Uterus (tissue), 4 donors: ENCODE results near the gene ROCK1. TPM values are rescaled to one million over a fixed set of nuclear protein-coding genes. Genes with fewer than 3 reads are reported as not detected.

Experiments
- DNase-seq, 2 donors: peaks; one replicate each; pipeline ENCODE4 v3.0.0-alpha.2; 2019 to 2020
- H3K27ac ChIP-seq, 2 donors: fragments of 200-600 bp; sonication (generic); 1 replicate in 1 of 2; 2 replicates in 1 of 2; pipeline ENCODE4 v1.5.1; 2016 to 2018
- H3K27me3 ChIP-seq, 2 donors: fragments of 200-600 bp; sonication (generic); one replicate each; pipeline ENCODE4 v1.5.1; 2018 to 2019; ENCODE audit warnings: control low read depth in 1 of 2
- H3K36me3 ChIP-seq, 2 donors: fragments of 200-600 bp; sonication (generic); one replicate each; pipeline ENCODE4 v1.5.1; 2019; ENCODE audit warnings: control low read depth in 1 of 2
- H3K4me1 ChIP-seq, 2 donors: fragments of 200-600 bp; sonication (generic); one replicate each; pipeline ENCODE4 v1.5.1; 2018 to 2019; ENCODE audit warnings: control low read depth in 1 of 2
- H3K4me3 ChIP-seq, 2 donors: fragments of 200-600 bp; sonication (generic); 1 replicate in 1 of 2; 2 replicates in 1 of 2; pipeline ENCODE4 v1.5.1; 2018 to 2019; ENCODE audit warnings: mild to moderate bottlenecking in 1 of 2
- H3K9me3 ChIP-seq, 2 donors: fragments of 200-600 bp; sonication (generic); one replicate each; pipeline ENCODE4 v1.5.1; 2019; ENCODE audit warnings: control low read depth in 1 of 2
- CTCF ChIP-seq, 4 experiments: fragments of 200-600 bp in 2 of 4; fragments of 450-650 bp in 2 of 4; sonication (generic) in 2 of 4; IDR thresholded peaks; one replicate each; pipeline ENCODE4 v1.5.1; 2016 to 2019; ENCODE audit warnings: antibody characterized with exemption in 4 of 4, mild to moderate bottlenecking in 2 of 4, moderate library complexity in 1 of 4
- POLR2A ChIP-seq, 2 donors: fragments of 450-650 bp; IDR thresholded peaks; one replicate each; pipeline ENCODE4 v1.6.1; 2016; ENCODE audit warnings: antibody characterized with exemption in 2 of 2, mild to moderate bottlenecking in 1 of 2, moderate library complexity in 1 of 2
- intact Hi-C: fragments of 100-400 bp; cut with DNase I; formaldehyde crosslinking; loops from one replicate; pipeline ENCODE4 v1.15.1; 2023; ENCODE audit warnings: low total_unique reads
- total RNA-seq, 4 donors: library from RNA; depleted of rRNA in 3 of 4; stranded (reverse); fragments of >200 nt in 3 of 4; gene quantifications; one replicate each; pipeline versions ENCODE4 v1.1.0 to v1.2.4, GENCODE V29; 2014 to 2023
- donor health status: DM: yes; HTN: yes; CAD: no.

The ROCK1 gene
- total RNA-seq, 4 donors from 2014 or later = 25.6 to 93.8 (median 52.7) TPM

- no peaks in the 10 kb centered on the region for H3K36me3 ChIP-seq
- intact Hi-C loops = no loop called here
- TF ChIP-seq POLR2A (IDR thresholded peaks at IDR 0.05) = no peak
- no peak for TF ChIP-seq CTCF (IDR thresholded peaks at IDR 0.05)
Observed at GRCh38 chr18:21100146-21100545, 11.5 kb downstream of the ROCK1 start.

GRCh38 chr18:21099442-21099841 is 12.2 kb downstream of the ROCK1 start:
- DNase-seq = no peak
- TF ChIP-seq POLR2A (IDR thresholded peaks at IDR 0.05) (no peak), CTCF (IDR thresholded peaks at IDR 0.05) (no peak)
- Histone ChIP-seq H3K27me3 (no peaks in the 10 kb centered on the region), H3K4me3 (no peak overlapping the region), H3K9me3 (no peaks in the 10 kb centered on the region), H3K36me3 (no peaks in the 10 kb centered on the region), H3K27ac (no peak overlapping the region), H3K4me1 (peaks cover 0 to 3% of the 10 kb centered on the region in 2 donors)
- intact Hi-C loops = no loop called here

More at GRCh38 chr18:21100146-21100545, 11.5 kb downstream of the ROCK1 start:
- Histone ChIP-seq H3K9me3 (no peaks in the 10 kb centered on the region), H3K27me3 (no peaks in the 10 kb centered on the region), H3K4me3 (no peak overlapping the region), H3K4me1 (peaks cover 0 to 3% of the 10 kb centered on the region in 2 donors), H3K27ac (no peak overlapping the region)
- DNase-seq = no peak

- H3K9me3 ChIP-seq = no peaks in the 10 kb centered on the region
- intact Hi-C loops = no loop called here
- H3K4me3 ChIP-seq = no peak overlapping the region
- no peaks in the 10 kb centered on the region for H3K36me3 ChIP-seq
- no peak overlapping the region for H3K27ac ChIP-seq
- H3K4me1 ChIP-seq = peaks cover 0 to 3% of the 10 kb centered on the region in 2 donors
- no peak for DNase-seq
- TF ChIP-seq CTCF (IDR thresholded peaks at IDR 0.05) (no peak), POLR2A (IDR thresholded peaks at IDR 0.05) (no peak)
- no peaks in the 10 kb centered on the region for H3K27me3 ChIP-seq
Observed at GRCh38 chr18:21096760-21097159, 14.9 kb downstream of the ROCK1 start.

GRCh38 chr18:21093133-21093532 is 18.5 kb downstream of the ROCK1 start:
- Histone ChIP-seq H3K4me1 (no peaks in the 10 kb centered on the region), H3K27ac (no peak overlapping the region), H3K4me3 (no peak overlapping the region), H3K27me3 (no peaks in the 10 kb centered on the region), H3K9me3 (no peaks in the 10 kb centered on the region), H3K36me3 (no peaks in the 10 kb centered on the region)
- intact Hi-C loops = no loop called here
- no peak for DNase-seq
- no peak for TF ChIP-seq POLR2A (IDR thresholded peaks at IDR 0.05)
- no peak for TF ChIP-seq CTCF (IDR thresholded peaks at IDR 0.05)

GRCh38 chr18:21090680-21091079 is 20.9 kb downstream of the ROCK1 start:
- TF ChIP-seq POLR2A (IDR thresholded peaks at IDR 0.05) (no peak), CTCF (IDR thresholded peaks at IDR 0.05) (no peak)
- Histone ChIP-seq H3K9me3 (no peaks in the 10 kb centered on the region), H3K4me3 (no peak overlapping the region), H3K36me3 (no peaks in the 10 kb centered on the region), H3K4me1 (peaks cover 0 to 3% of the 10 kb centered on the region in 2 donors), H3K27ac (no peak overlapping the region), H3K27me3 (no peaks in the 10 kb centered on the region)
- intact Hi-C loops = no loop called here
- DNase-seq = no peak
